GM21360 (cell line): ENCODE results near the gene RASAL2.
A peak's percentile ranks its signal among the peaks of the same experiment; 100 is the strongest.

ENCODE experiments used
- ATAC-seq: cut with Tn5 transposase; IDR thresholded peaks from one replicate; pipeline ENCODE4 v1.9.1; 2021; ENCODE audit warnings: mild to moderate bottlenecking, moderate library complexity; ENCODE audit not compliant: unreplicated experiment

The RASAL2 gene

DNA sequence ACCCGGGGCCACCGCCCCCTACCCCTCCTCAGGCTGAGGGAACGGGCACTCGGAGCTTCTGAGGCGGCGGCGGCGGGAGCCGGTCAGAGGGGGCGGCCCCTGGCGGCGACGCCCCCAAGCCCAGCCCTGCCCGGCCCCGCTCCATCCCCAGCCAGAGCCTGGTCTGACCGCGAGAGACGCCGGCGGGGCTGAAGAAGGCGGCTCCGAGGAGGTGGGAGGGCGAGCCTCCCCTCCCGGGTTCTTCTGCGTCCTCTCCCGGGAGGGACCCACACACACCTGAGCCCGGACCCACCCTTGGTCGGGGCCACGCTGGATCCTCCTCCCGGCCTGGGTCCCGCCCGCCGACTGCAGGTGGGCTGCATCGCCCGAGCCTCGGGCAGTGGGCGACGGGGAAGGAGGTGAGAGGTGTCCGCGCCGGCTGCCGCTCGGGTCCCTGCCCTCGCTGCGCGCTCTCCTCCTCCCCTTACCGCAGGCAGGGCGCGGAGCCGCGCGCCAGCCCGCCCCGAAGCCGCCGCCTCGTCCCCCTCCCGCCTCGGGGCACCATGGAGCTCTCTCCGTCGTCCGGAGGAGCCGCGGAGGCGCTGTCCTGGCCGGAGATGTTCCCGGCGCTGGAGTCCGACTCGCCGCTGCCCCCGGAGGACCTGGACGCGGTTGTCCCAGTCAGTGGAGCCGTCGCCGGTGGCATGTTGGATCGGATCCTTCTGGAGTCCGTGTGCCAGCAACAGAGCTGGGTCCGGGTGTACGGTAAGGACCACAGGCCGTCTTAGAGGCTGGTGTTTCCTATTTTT, at the start of gene RASAL2:
Gene RASAL2 (plus strand): TSS at position 154 of the 788 bp plus-strand sequence. CDS start 389 bp downstream, at position 543.
- peak; percentile 54 for ATAC-seq

DNA sequence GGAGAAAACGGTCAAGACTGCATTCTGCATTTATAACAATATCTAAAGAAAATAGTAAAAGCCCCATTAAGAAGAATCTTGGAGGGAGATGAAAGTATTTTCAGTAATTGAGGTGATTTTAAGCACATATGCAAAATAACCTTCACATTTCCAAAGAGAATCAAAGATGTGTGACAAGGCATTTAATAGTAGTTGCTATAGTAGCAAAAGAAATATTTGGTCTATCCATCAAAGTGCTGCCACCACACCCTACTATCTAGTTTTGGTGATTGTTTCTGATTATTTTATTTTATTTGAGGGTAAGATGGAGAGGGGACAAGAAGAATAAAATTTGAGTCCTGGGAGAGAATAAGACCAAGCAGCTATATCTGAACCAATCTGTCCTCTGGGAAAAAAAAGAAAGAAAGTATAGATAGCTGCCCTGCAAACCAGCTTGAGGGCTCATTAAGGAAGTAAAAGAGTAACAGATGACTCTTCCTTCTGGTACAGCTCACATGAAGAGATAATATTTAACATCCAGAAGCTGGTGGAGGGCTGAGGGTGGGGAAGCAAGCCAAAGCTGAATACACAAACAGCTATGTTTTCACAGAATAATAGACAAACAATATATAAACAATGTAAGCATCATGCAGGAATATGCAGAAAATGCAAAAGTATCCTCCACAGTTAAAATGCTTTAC, 47.2 kb upstream of the RASAL2 start:
- no peak for ATAC-seq

DNA sequence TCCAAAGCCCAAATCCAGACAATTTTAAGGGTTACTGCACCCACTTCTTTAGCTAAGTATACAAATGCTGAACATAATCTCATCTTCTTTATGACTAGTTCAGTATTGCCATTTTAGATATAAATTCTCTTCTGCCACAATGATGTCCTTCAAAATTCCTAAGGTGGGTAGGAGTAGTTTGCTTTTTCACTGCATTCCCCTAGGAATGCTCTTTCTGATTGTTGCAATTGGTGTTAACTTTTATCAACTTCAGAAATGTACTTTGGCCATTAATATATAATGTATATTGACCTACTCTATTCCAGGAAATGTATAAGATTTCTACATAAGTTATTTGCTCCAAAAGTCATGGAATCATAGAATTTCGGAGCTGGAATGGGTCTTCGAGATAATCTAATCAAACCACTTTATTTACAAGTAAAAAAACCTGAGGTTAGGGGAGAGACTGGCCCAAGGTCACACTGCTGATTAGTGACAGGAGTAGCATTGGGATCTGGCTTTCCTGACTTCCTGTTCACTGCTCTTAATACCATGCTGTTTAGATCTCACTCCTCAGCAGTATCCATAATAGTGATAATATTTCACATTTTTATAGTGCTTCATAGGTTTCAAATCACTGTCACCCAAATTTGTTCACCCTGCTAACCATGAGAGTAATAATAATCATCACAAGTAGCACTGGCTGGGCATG, 46.4 kb upstream of the RASAL2 start:
- ATAC-seq, result no peak

DNA sequence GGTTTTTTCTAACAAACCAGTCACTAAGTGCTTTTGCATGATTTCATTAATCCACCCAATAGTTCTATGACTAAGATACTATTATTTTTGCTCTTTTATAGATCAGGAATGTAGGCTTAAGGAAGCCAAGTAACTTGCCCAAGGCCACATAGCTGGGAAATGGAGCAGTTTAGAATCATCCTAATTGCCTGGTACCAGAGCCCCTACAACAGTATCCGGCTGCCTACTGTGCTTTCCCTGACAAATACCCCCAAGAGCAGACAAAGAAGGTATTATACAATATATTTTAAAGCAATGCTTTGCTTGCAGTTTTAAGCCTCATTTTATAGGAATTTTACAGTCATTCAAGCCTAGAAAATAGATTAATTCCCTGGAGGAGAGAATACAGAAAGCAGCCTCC, 45.5 kb upstream of the RASAL2 start:
- ATAC-seq, result no peak

DNA sequence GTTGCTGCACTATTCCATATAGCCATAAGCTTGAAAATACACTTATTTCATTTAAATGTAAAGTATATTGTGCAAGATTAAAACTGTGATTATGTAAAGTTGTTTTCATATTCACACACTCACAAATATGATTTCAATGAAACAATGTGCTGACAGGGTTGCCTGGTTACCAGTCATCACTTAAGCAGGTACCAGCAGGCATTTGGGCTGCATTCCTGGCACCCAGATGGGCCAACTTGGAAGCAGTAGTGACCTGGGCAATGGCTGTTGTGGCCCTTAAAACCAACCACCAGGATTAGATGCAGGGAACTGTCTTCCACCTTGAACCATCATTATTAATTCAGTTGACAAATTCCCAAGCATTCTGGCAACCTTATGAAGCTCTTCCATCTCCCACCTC, 45.0 kb upstream of the RASAL2 start:
- ATAC-seq, result no peak

DNA sequence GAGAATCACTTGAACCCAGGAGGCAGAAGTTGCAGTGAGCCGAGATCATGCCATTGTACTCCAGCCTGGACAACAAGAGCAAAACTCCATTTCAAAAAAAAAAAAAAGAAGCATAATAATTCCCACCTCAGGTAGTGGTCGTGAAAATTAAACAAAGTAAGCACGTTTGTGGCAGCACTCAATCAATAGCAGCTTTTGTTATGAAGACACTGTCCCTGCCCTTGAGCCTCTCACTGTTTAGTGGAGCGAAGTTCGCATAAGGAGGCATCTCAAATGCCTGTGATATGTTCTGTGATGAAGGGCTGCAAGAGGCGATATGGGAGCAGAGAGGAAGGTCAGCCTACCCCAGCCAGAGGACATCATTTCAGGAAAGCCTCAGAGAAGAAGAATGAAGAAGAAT, 43.8 kb upstream of the RASAL2 start:
- ATAC-seq, result no peak

DNA sequence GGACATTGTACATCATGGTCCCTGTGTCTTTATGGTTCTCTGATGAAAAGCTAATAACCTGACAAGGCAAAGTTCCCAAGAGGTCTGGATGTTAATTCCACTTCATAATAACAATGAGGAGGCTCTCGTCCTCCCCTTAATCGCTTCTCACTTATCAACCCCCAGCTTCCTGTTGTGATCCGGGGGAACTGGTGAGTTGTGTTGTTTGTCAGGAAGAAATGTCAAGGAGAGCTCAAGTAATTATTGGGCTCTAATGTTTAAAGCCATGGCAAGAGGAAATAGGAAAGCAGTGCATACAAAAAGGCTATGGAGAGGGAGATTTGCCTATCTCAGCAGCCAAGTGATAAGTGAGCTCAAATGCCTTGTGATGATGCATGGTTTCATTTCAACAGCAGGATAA, 42.8 kb upstream of the RASAL2 start:
- ATAC-seq, result no peak

DNA sequence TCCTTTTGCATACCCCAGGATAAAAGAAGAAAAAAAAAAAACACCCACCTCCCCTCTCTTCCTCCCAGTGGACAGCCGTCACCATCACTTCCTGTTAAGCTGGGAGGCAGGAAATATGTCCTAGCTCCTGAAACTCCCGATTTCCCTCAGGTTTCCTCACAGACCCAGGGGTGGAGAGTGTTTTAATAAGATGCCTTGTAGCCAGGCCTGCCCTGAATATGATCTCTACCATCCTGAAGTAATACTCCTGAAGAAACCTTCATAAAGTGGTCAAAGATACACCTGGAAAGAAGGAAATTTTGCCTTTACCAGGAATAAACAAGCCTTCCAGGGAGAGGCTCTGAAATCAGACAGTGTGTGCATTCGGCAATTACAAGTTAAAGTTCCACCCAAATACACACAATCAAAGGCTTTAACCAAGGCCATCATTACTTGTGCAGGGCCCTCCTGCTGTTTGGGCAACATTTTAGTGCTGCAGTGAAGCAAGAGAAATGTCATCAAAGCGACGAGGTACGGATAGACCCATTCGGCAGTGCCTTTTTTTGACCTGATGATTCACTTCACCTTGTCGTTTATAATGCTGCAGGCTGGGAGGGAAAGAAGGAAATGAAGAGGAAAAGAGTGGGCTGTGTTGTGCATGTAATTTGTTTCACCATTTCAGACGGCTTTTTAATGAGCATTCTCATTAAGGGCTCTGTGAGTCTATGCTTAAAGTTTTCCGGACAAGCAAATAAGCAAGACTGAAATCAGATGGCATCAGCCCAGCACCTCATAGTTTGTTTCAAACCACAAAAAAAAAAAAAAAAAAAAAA, 41.0 kb upstream of the RASAL2 start:
- ATAC-seq, result no peak

DNA sequence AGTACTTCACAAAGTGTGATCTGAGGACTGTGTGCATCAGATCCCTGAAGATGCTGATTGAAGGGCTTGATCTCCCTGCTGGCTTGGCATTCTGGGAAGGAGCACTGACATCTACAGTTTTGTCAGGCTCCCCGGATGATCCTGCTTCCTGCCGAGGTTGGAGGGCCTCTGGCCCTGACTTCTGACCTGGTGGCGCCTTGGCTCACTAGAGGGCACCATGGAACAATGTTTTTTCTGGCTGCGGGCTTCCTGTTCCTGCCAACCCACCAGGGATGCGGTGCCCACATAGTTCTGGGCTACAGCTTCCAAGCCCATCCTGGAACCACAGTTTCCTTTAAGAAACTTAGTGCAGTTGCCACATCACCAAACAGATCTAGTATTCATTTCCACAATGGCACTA, 38.8 kb upstream of the RASAL2 start:
- ATAC-seq, result no peak

DNA sequence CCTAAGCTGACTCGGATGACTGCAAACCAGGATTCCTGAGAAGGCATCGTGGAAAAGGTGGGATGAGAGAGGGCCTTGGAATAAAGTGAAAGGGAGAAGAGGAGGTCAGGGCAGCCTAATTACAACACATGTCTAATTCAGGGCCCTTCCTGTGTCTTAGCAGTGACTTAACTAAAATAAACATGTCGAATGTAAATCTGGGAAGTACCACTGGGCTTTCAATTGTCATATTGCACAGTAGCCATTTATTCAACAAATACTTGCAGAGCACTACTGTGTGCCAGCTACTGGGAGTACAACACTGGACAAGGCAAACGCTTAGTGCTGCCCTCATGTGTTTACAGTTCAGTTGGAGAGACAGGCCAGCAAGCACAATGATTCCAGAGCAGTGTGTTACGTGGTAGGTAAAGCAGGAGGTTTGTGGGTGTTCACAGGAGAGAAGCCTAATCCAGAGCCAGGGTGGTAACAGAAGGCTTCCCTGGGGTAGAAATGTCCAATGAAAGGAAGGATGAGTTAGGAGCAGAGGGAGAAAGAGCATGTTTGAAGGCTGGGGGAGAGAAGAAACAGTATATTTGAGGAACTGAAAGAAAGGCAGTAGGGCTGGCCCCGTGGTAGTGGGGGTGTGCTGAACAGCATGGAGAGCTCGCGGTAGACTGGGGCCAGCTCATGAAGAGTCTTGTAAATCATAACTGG, 38.0 kb upstream of the RASAL2 start:
- peak; percentile 93 for ATAC-seq

DNA sequence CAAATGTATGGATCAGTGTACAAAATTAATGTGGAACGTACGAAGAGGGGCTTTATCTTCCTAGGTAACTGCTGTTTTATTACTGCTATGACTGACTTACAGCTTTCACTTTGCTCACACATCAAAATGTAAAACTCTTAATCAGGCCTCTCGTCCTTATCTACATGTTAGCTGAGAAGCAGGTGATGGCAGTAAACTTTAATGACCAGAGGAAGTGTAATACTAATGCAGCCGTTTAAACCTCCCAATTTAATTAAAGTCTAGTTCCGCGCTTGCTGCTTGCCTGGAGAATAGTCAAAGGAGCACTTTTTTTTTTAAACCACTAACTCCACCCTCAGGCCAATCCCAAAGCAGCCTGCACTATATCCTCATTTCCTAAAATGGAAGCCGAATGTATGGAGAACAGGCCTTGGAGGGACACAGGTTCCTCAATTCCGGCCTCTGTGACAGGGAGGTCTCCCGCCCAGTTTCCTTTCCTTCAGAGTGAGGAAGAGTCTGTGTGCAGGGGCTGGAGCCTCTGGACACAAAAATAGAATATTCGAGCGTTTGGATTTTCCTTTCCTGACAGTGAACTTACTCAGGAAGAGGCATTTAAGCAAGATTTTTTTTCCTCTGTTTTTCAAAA, 36.7 kb upstream of the RASAL2 start:
- ATAC-seq, result no peak

DNA sequence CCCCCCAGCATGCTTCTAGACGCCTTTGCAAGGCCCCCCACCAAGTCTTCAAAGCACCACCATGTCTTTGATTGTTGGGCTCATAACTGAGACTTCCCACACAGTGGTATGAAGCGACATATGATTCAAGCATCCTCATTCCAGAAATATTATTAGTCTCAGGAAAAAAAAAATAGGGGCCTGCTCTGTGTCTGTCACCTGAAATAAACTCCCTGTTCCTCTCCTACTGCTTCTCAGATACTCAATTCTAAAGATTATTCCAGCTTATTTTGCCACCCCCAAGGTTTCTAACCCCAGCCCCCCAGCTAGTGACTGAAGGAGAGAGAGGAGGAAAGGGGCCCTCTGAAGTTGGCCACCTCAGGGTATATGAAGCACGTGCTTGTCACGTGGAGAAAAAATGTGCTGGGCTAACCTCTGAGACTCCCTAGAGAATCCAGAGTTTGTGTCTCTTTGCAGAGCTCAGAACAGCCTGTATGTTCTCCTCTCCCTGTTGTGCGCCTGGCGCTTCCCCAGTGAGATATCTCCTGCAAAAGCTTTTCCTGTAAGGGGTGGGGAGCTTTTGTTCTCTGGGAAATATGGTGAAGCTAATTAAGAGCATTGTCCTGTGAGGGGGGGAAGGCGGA, 35.9 kb upstream of the RASAL2 start:
- no peak for ATAC-seq

DNA sequence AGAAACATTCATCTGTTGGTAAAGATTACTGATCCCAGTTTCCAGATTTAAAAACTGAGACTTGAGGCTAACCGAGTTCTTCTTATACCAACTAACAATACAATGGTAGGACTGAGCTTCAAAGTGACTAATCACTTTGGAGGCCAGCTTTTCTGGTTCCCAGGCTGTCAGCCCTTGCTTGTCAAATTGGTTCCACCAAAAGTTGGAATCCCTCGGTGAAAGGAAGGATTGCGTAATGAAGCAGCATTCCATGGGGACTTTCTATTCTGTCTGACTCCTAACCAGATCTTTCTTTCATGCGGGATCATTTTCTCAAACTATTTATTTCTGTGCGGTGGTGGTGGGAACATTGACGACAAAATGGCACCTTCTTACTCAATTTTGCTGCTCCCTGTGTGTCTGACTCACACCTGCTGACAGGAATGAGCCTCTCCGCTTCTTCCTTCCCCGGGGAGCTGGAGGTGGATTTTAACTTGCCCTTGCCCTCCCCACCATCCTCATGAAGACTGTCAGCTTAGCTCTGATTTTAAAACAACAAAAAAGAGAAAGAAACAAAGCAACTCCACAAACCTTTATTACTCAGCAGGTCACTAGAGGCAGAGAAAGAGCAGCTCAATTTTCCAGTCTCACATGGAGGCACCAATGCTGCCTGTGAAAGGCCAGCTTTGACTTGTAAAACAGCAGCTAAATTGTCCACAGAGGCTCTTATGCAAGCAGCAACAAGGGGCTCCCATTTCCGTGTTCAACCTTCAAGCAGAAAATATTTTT, 32.9 kb upstream of the RASAL2 start:
- no peak for ATAC-seq

DNA sequence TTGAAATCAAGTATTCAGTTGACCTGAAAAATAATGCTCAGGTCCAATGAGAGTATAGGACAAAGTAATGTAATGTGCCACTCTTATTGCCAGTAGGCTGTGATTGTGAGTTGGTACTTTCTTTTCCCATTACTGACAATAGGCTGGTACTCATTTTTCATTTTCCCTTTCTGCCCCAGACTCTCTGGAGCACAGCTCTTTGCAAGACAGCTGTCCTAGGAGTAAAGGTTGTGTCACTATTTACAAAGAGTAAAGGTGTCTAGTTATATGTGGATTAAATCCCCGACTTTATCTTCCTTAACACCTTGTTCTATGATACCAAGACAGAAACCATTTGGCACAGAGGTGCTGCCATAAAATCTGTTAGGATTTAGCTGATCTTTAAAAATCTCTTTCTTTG, 32.3 kb upstream of the RASAL2 start:
- ATAC-seq, result no peak

DNA sequence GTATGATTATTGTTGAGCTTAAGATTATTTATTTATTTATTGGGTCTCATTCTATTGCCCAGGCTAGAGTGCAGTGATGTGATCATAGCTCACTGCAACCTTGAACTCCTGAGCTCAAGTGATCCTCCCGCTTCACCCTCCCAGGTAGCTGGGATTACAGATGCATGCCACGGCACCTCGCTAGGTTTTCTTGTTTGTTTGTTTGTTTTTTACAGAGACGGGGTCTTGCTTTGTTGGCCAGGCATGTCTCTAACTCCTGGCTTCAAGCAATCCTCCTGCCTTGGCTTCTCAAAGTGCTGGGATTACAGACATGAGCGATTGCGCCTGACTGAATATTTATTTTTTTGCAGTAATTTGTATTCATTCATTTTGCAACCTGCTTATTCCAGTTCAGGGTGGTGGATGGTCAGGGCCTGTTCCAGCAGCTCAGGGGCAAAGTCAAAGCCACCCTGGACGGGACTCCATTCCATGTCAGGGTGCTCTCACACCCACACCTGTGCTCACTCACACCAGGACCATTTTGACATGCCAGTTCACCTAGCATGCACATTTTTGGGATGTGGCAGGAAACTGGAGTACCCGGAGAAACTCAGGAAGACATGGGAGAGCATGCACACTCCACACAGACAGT, 29.6 kb upstream of the RASAL2 start:
- ATAC-seq, result no peak

DNA sequence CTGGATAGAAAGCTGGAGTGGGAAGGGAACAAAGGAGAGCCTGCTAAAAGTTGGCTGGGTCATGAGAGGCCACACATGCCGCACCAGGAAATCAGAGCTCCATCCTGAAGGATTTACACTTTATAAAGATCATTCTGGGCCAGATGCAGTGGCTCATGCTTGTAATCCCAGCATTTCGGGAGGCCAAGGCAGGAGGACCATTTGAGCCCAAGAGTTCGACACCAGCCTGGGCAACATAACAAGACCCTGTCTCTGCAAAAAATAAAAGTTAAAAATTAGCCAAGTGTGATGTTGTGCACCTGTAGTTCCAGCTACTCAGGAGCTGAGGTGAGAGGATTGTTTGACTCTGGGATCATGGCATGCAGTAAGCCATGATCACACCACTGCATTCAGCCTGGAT, 28.7 kb upstream of the RASAL2 start:
- ATAC-seq, result no peak

DNA sequence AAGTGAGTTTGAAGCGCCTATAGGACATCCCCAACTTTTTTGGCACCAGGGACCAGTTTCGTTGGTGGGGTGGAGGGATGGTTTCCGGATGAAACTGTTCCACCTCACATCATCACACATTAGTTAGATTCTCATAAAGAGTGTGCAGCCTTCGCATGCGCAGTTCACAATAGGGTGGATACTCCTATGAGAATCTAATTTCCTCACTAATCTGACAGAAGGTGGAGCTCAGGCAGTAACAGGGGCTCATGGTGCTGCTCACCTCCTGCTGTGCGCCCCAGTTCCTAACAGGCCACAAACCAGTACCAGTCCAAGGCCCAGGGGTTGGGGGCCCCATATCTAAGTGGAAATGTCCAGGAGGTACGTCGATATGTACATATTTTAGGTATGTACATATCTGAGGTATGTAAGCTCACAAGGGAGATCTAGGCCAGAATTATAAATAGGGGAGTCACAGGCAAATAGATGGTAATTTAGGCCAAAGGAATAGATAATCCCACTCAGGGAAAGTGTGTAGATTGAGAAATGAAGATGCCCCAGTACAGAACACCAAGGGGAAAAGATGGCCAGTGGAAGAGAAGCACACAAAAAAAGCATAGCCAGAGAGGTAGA, 27.5 kb upstream of the RASAL2 start:
- no peak for ATAC-seq
